ENCODE data around the gene FIBP.
A peak's percentile ranks its signal among the peaks of the same experiment; 100 is the strongest.

FIBP gene

GRCh38 chr11:65860278-65861164 is 27.8 kb downstream of the FIBP start, which contains the start of gene MUS81:
Gene MUS81, plus strand, starts transcription at chr11:65860433. Its CDS starts 321 bp downstream, at chr11:65860754.
- peak; percentile 53 to 95 (median 87) for DNase-seq

- DNase-seq = peak in 15 of 56 donors; percentile 55 to 85 (median 75)
Observed at GRCh38 chr11:65859812-65860277, 28.4 kb downstream of the FIBP start.

- DNase-seq = peak; percentile 61 to 99 (median 92)
Observed at GRCh38 chr11:65859095-65859811, 29.0 kb downstream of the FIBP start.

- DNase-seq = no peak
Observed at GRCh38 chr11:65858681-65859087, 29.6 kb downstream of the FIBP start.

GRCh38 chr11:65857853-65858680 is 30.2 kb downstream of the FIBP start, which contains the start of gene CFL1:
Gene CFL1, minus strand, starts transcription at chr11:65858180. Its CDS starts 81 bp downstream, at chr11:65858099.
- DNase-seq = peak; percentile 67 to 99 (median 96)

- DNase-seq = peak in 42 of 56 donors; percentile 43 to 87 (median 68)
Observed at GRCh38 chr11:65857500-65857852, 30.8 kb downstream of the FIBP start.

- DNase-seq = peak in 52 of 56 donors; percentile 26 to 87 (median 72)
Observed at GRCh38 chr11:65856689-65857499, 31.4 kb downstream of the FIBP start.

GRCh38 chr11:65855927-65856363 is 32.3 kb downstream of the FIBP start:
- DNase-seq = no peak

GRCh38 chr11:65854852-65855837 is 33.1 kb downstream of the FIBP start:
- no peak for DNase-seq

- DNase-seq = no peak
Observed at GRCh38 chr11:65854161-65854592, 34.1 kb downstream of the FIBP start.

- DNase-seq = no peak
Observed at GRCh38 chr11:65853246-65853979, 34.9 kb downstream of the FIBP start.

GRCh38 chr11:65852508-65853245 is 35.6 kb downstream of the FIBP start:
- DNase-seq = no peak

- DNase-seq = no peak
Observed at GRCh38 chr11:65851811-65852507, 36.3 kb downstream of the FIBP start.

GRCh38 chr11:65851083-65851579 is 37.1 kb downstream of the FIBP start:
- DNase-seq = no peak

GRCh38 chr11:65850217-65851082 is 37.8 kb downstream of the FIBP start:
- no peak for DNase-seq

Measured in nucleus accumbens (tissue), 56 donors.